CD4-positive, alpha-beta T cell treated with Interleukin-17A for 1 hour (primary cell): ENCODE measurements around the gene LRGUK.
"Not testable (repeated sequence)": the region's sequence is repeated elsewhere in the genome, so short reads cannot be mapped to it uniquely, and the experiment has no call there.

Source experiments
- DNase-seq: peaks from one replicate; pipeline ENCODE4 v3.0.0-alpha.2; 2020

LRGUK gene

DNA sequence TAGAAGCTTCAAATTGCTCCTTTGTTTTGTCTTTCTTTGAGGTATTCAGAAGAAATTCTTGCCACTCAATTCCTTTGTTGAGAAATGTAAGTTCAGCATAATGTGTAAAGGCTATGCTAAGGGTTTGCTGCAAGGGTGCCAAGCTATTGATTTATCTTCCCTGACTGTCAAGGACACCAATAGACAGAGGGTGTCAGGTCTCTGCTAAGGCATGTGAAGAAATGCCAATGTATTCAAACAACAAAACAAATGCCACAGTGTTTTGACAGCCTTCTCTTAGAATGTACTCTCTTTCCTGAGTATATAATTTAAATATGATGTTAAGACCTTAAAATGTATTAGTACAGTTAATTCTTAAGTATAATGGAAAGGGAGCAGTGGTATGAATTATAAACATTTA, 62.4 kb downstream of the LRGUK start:
- DNase-seq: no peak

DNA sequence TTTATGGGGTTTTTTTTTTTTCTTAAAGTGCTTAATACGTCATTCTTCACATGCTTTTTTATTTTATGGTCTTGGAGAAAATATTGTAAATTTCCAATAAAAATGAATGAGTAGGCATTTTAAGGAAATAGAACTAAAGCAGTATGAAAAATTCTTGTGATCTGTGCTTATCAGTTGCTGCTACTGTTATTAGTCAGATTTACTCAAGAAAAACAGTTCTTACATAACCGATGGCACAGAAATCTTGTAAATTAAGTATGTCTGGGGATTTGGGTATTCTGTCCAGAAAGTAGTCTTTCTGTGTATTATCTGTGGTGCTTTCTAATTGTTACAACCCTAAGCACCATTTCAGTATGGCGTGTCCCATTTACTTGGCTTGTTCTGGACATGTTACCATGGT, 64.7 kb downstream of the LRGUK start:
- no peak for DNase-seq

DNA sequence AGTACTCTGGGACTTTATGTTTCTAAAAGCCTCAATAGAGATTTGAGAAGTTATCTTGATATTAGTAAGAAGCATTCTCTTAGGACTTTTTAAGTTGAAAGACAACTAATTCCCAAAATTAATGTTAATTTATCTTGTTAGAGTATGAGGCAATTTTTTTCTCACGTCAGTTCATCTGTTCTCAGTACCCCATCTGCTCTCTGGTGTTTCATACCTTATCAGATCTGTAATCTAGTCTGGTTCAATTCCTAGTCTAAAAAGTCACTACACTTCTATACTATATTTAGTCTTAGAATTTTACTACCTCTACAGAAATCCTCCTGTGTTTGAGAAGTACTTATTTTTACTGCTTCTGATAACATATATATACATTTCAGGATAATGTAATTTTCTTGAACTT, 66.1 kb downstream of the LRGUK start:
- DNase-seq: no peak

DNA sequence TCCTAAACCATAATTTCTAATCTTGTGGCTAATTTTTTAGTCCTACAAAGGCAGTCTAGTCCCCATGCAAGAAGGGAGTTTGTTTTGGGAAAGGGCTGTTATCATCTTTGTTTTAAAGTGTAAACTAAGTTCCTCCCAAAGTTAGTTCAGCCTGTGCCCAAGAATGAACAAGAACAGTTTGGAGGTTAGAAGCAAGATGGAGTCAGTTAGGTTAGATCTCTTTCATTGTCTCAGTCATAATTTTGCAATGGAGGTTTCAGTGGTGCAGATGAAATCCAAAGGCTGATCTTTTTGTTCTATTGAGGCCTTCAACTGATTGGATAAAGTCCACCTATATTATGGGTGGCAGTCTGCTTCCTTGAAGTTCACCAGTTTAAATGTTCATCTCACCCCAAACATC, 68.1 kb downstream of the LRGUK start:
- no peak for DNase-seq

DNA sequence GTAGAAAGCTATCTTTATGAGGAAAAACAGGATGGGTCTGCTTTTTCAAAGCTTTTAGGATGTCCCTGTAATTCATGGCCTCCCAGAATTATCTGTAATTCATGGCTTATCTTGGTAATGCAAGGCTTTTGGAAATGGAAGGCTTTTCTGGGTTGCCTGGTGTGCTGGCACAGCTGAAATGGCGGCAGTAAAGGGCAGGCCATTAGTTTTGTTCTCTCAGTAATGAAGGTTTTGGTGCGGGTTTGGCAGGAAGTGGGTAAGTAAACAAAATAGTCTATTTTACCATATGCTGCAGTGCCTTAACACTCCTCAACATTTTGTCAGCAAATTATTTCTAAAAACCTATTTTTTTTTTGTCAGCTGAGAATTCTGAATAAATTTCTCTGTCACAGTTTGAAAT, 69.3 kb downstream of the LRGUK start:
- DNase-seq: no peak

DNA sequence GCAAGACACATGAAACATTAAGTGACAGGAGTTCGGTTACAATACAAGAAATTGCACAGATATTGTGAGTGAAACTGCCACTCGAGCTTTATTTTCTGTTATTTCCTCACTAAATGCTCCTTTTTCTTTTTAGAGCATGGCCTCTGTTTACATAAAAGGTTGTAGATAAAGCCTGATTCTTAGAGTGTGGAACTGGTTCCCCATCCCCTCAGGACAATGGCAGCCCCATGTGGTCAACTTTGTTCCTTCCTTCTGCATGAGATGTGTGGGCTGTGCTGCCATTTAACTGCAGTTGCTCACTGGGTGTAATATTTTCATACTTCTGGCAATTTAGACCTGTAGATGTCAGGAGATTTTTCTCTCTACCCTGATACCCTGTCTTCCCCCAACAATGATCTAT, 70.2 kb downstream of the LRGUK start:
- DNase-seq: no peak

DNA sequence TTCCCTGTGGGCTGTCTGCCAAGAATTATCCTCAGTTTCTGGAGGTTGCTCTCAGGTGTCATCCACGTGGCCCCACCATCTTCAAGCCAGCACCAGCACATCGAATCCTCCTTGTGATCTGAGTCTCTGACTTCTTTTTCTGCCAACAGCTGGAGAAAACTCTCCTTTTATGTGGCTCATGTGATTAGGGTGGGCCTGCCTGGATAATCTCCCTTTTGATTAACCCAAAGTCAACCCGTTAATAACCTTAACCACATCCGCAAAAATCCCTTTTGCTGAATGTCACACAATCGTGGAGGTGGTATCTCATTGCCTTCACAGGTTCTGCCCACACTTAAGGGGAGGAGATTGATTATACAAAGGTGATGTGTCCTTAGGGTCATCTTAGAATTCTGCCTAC, 73.8 kb downstream of the LRGUK start:
- DNase-seq: no peak

DNA sequence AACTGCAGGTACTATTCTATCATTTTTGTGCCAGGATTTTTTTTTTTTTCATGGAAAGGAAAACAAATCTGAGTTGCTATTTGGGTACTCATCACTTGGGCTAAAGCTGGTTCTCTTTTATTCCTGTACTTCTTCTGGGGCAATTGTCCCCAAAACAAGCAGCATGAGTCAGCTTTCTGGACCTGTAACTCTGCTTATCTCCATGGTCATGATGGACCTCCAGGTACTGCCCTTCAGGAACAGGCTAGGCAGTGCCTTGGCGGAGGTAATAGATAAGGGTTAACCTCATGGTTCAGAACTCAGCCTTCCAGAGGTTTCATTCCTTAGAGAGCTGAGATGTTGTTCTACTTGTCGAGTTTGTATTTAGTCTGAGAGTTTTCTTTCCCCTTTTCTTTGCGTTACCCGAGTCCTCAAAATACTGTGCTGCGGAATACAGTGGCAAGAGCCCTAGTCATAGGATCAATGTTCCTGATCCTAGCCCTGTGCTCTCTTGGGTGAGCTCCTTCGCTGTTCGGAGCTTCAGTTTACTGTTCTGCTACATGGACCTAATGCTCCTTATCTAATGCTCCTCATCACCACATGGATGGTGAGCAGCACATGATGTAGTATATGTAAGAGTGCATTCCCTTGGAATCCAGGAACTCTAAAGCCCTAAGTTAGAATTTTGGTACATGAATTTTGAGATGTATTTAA, 74.6 kb downstream of the LRGUK start:
- no peak for DNase-seq

DNA sequence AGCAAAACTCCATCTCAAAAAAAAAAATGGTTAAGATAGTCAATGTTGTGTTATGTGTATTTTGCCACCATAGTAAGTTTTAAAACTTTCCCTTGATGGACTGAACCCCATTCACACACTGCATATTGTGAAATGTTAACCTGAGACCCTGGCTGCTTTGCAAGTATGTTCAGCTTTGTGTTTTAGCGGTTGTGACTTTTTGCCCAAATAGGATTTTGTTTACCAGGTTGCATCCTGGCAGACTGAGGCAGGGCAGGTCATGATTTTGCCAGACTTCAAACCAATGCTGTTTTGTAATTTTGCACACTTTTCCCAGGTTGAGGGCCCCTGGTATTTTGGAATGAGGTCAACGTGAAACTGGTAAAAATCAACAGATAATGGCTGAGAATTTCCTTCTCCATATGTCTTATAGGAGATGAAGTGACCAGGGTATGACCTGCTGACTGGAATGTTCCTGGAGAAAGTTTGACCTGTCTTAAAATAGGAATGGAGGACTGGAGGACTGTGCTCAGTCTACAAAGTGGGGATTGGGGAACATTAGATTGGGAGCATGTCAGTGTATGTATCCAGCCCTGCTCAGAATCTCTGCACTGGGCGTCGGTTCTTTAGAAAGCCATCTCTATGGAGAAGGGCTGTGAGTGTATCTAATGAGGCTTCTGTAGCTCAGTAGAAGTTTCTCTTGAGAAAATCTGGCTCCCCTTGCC, 76.2 kb downstream of the LRGUK start:
- DNase-seq: no peak

DNA sequence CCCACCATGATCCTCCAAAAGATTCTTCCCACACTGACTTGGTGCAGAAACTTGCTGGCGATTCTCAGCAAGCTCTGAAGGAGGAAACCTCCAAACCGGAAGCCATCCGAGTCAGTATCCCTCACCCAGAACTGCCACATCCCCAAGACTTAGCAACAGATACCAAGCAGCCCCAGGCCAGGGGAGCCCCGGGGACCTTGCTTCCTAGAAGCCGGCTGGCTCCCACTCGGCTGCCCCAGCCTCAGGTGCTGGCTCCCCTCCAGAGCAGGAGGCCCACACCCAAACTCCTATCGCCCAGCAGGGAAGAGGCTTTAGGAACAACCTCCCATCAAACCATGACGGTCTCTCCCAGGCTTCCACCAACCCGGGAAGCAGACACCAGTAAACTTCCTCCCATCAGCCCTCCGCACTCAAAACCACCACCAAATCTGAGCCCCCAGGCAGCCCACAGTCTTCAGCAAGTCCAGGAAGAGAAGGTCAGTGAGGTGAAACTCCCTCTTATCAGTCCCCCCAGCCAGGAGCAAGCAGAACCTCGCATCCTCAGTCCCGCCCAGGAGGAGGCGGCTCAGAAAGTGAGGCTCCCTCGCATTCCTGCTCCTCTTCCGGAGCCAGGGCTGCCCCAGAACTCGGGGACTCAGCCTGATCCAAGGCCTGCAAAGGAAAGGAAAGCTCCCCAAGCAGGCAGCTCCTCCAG, 82.3 kb downstream of the LRGUK start:
- DNase-seq: no peak

DNA sequence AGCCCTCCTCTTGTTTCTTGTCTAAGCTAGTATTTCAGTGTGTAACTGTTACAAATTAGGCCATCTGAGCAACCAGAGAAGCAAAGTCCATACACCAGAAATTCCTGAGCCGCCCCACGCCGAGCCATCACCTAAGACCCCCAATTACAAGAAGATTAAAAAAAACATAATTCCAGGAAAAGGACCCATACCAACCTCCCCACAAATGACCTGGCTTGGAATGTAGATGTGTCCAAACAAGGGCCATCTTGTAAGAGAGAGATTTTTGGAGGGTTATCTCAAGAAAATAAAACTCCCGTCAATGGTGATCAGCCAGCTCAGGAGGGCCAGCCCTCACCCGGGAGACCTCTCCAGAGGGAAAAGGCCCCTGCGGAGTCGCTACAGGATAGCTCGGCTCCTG, 83.1 kb downstream of the LRGUK start:
- DNase-seq: no peak

DNA sequence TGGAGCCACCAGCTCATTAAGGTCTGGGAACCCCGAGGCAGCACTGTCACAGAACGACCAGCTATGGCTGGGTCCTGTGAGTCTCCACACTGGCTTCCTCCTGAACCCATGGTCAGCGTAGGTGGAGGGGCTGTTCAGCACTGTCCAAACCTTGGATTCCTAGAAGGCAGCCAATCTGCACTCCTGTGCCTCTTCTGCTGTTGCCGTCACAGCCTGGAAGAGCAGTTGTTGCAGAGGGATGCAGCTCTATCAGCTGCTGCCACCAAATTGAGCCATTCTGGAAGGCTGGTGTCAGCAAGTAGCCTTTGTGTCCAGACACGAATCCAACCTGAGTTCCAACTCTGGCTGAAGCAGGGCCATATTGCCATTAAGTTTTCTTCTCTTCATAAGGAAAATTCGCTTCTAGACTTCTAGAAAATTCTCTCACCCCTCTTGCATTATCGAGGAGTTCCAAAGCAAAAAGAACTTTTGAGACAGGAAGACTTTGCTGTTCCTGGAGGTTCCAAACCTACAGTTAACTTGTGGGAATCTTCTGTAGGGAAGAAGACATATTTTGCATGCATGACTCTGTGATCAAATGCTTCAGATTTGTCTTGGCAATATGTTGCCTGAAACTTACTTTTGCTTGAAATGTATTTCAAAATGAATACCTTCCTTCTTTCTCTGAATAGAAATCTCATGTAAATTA, 84.0 kb downstream of the LRGUK start:
- DNase-seq: no peak

DNA sequence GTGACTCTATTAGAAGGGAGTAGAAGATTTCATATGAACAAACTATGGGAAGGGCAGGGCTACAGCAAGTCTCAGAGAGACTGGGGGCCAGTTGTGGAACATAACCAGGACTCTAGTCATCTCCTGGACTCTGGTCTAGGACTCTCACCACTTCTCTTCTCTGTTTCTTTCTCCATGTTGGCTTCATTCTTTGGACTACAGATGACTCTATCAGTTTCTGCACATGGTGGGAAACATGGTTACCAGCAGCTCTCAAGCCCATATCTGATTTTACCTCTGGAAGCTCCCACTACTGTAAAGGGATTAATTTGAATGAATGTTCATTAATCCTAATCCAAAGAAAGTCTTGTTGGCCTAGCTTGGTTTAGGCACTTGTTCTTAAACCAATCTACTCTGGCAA, 84.7 kb downstream of the LRGUK start:
- DNase-seq: no peak

DNA sequence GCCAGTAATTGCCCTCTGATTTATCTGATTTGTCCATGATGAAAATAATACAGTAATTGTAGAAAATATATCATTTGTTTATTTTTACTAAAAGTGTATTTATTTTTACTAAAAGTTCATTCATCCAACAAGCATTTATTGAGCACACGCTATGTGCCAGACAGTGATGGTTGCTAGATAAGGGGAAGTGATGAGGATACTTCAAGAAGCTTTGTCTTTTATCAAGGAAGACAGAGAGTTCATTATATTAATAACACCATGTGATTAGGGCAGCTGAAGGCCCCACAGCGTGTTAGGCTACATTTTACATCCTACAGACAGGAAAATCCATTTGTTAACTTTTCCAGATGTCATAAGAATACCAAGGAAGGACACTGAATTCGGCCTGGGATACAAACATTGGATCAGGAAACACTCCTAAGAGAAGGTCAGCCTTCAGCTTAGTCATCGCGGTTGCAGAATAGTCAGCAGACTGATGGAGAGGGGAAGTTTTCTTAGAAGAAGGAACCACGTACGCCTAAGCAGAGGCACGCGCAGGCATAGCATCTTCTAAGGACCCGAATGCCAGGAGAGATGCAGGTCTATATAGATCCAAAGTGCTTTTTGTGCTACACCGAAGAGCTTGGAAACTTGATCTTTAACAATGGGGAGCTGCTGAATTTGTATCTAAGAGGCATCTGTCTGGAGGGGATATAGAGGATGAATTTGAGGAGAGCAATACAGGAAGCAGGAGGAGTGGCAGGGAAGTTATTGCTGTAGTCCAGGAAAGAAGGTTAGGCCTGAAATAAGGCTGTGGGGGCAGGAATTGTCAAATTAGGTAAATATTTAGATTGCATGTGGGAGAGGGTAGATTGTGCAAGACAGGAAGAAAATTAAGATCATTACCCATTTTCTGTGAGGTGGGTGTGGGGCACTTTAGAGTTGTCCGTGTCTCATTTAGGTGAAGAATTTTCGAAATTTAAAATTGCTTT, 85.7 kb downstream of the LRGUK start:
- DNase-seq: no peak

DNA sequence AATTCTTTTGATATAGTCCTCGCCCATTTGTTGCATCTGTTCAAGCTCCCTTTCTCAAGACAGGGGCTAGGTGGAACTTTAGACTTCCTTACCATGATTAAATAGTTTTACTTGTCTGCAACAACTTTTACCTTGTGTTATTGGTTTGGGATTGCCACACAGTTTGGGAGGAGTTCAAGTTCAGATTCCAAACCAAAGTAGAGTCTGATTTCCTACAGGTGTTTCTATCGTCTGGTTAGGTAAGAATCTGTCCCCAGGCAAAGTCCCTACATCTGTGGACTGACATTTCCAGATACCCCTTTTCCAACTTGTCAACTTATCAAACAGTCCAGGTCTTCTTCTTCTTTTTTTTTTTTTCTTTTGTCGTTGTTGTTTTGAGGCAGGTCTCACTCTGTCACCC, 93.1 kb downstream of the LRGUK start:
- DNase-seq: no peak

DNA sequence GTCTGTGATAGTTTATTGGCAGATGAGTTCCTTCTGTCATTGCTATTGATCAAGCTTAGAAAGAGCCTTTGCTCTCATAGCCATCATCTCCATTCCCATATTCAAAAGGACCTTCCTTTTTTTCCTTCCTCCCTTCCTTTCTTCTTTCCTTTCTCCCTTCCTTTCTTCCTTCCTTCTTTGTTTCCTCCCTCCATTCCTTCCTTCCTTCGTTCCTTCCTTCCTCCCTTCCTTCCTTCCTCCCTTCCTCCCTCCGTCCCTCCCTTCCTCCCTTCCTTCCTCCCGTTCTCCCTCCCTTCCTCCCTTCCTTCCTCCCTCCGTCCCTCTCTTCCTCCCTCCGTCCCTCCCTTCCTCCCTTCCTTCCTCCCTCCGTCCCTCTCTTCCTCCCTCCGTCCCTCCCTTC, 104.2 kb downstream of the LRGUK start:
- DNase-seq: not testable (repeated sequence)

DNA sequence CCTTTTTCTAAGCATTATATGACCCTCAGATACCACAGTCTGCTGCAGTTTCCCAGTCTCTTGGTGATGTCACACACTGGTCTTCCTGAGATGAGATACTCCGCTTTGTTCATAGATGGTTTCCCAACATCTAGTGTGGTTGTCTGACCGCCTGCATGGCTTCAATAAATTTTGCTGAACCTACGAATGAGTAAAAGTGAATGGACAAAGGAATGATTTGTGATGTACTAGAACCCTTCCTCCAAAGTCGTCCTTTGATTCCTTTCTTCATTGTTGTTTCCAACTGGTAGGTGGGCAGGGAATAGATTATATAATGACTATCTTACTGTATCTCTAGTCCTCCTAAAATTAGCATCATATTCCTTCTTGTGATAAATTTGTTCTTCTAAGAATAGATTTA, 107.1 kb downstream of the LRGUK start:
- DNase-seq: no peak

DNA sequence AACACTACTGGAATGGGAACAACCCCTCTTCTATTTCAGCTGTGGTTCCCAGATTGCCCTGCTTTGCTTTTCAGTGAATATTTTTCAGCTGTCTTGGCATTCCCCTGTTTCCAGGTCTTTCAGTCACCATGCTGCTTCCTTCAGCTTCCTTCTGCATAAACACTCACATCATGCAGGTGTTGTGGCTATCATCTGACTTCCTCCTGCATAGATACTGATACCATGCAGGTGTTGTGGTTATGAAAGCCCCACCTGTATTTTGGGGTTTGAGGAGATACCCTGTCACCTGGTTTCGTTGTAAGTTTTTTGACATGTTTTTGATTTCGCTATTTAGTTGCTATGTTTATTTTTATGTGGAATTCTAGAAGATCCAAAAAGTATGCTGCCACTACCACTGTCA, 118.1 kb downstream of the LRGUK start:
- no peak for DNase-seq

DNA sequence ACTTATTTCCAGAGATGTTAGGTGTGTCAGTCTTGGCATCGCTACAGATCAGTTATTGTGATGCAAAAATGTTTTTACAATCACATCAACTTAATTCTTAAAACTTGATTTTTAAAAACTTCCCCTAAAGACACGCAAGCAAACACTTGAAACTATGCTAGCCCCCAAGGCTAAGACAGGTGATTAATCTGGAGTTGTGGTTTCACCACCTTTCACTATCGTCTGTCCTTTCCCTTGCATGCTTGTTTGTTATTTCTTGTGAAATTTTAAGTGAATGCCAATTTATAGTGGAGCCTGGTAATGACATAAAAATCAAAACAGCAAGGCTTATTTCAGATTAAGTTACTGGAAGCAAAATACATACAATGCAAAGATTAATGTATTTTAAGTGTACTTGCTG, 119.2 kb downstream of the LRGUK start:
- DNase-seq: no peak

DNA sequence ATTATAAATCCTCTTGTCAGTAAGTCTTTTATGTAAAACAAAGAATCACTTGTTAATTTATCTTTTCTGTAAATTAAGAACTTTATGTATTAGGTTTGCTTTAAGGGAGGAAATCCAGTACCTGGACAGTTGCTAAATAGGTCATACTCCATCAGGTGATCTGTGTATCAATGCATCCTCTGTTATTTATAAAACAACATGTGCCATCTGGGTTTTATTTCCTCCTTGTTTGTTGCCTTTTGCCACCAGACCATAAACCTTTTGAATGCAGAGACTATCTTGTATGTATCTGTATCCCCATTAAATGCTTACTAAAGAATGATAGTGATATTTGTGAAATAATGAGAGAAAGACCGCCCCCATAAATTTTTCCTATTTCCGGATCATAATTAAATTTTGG, 119.6 kb downstream of the LRGUK start:
- DNase-seq: no peak

DNA sequence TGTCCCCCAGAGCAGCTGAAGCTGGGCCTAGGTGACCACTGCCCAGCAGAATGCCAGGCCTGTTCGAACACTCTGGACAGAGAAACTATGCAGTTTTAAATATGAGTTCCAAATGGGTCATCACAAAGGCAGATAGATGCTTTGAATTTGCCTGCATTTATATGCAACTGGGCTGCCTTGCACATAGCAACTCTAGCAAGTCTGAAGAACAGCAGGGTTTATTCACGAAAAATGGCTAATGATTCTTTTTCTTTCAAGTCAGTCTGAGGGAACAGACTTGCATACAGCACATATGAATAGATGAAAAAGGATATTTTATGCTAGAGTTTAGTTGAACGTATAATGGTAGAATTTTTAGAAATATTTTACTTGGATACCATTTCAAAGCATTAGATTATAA, 121.1 kb downstream of the LRGUK start:
- DNase-seq: no peak

DNA sequence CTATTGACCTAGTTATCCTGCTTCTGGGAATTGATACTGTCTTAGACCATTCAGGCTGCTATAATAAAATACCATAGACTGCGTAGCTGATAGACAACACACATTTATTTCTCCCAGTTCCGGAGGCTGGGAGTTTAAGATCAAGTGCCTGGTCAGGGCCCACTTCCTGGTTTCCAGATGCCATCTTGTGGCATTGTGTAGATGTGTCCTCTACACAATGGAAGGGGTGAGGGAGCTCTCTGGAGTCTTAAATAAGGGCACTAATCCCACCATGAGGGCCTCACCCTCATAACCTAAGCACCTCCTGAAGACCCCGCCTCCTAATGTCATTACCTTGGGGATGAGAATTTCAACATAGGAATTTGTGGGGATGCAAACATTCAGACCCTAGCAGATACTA, 127.2 kb downstream of the LRGUK start:
- no peak for DNase-seq

DNA sequence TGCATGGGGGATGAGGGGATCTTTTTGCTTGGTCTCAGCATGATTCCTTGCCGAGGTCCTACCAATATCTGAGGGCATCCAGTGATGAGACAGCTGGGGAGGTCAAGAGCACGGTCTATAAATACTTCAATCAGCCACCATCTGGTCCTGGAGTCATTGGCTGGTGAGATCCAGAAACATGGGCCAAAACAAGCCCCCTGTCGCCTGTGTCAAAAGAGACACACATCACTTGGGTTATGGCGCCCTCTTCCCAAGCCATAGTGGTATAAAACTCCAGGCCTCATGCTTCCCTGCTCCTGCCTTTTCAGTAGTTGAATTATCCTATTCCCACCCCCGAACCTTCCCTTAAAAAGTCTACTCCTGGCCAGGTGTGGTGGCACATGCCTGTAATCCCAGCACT, 128.7 kb downstream of the LRGUK start:
- DNase-seq: no peak
